Right hindlimb (tissue), 1 donor: ENCODE measurements around the gene STARD7.
"Not testable (repeated sequence)": the region's sequence is repeated elsewhere in the genome, so short reads cannot be mapped to it uniquely, and the experiment has no call there.

ENCODE experiments used
- DNase-seq: peaks from one replicate; pipeline ENCODE4 v3.0.0-alpha.2; 2018

Gene STARD7

DNA sequence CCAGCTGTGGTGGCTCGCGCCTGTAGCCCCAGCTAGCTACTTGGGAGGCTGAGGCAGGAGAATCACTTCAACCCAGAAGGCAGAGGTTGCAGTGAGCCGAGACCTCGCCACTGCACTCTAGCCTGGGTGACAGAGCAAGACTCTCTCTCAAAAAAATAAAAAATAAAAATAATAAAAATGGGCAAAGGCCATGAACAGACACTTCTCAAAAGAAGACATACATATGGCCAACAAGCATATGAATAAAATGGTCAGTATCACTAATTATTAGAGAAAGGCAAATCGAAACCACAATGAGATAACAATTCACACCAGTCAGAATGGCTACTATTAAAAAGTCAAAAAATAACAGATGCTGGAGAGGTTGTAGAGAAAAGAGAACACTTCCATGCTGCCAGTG lies 48.3 kb downstream of the STARD7 start:
- DNase-seq, result not testable (repeated sequence)

DNA sequence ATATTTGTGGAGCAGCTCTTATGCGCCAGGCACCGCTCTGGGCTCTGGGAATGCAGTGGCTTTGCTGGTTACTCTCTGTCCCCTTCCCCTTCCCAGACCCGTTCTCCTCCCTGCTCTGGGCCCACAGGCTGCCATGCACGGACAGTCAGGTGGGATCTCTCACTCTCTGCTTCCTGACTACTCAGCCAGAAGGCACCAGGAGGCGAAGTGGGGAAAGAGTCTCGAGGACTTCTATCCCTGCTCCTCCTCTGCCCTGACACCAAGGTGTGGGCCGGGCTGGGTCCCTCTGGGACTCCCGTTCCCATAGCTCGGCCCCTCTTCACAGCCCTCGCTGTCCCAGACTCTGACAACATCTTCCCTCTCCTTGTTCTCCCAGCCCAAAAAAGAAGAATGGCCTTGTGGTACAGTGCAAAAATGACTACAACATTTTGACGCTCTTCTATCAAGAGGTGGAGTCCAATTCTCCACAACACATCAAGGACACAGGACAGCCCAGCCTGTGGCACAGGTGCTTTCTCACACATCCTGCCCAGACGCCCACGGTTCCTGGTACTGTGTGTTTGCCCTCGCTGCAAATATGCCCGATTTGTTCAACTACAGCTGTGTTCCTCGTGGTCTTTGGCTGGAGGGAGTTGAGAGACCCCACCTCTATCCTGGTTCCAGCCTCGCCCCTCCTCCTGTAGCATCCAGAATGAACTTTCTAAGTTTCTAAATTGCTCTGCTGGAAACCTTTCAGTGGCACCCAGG lies 49.4 kb downstream of the STARD7 start:
- no peak for DNase-seq

DNA sequence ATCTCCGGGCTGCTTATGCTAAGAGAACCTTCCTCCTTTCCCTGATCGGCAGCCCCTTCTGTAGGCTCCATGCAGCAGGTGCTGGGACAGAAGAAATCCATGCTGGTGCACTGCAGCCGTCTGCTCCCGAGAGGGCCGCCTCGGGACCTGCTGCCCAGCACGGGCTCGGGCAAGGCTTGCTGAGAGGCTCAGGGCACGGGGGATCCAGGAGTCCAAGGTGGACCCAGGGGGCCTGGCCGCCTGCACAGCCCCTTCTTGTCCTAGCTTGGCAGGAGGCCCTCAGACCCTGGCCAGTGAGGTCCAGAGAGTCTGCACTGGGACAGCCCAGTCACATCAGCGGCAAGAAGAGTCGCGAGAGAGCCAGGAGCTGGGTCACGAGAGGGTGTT lies 50.1 kb downstream of the STARD7 start:
- DNase-seq, result no peak

DNA sequence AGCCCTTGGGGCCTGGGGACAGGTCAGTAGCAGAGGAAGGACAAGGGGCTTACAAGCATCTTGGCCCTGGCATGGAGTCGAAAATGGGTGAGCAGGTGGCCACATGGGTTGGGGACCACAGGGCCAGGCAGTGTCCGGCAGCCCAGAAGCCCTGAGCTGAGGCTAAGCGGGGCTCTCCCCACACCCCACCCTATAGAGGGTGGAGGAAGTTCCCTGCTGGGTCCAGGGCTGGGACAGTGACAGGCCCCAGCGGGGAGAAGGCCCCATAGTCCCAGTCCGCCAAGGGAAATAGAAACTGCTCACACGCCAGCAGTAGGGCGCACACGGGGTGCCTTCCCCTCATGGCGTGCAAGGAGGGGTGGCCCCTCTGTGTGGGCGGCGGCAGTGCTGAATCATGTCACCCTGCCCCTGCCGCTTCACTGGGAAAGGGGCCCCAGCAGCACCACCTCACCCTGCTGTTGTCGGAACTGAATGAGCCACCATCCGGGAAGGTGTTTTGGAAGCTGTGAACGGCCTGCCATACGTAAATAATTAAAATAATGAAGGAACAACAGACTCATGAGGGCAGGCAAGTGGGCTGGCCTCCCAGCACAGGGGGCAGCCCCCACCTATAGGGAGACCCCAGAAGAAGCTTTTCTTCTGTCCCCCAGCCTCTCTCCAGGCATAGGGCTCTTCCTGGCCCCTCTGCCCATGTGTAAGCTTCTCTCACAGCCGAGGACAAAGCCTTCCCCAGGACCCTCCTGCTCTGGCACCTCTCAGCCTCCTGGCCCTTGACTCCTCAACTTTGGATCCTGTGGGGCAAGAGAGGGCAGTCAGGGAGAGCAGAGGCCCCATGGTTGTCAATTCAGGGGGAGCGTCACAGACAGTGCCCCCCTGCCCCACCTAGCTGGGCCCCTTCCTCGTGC lies 50.7 kb downstream of the STARD7 start:
- no peak for DNase-seq

DNA sequence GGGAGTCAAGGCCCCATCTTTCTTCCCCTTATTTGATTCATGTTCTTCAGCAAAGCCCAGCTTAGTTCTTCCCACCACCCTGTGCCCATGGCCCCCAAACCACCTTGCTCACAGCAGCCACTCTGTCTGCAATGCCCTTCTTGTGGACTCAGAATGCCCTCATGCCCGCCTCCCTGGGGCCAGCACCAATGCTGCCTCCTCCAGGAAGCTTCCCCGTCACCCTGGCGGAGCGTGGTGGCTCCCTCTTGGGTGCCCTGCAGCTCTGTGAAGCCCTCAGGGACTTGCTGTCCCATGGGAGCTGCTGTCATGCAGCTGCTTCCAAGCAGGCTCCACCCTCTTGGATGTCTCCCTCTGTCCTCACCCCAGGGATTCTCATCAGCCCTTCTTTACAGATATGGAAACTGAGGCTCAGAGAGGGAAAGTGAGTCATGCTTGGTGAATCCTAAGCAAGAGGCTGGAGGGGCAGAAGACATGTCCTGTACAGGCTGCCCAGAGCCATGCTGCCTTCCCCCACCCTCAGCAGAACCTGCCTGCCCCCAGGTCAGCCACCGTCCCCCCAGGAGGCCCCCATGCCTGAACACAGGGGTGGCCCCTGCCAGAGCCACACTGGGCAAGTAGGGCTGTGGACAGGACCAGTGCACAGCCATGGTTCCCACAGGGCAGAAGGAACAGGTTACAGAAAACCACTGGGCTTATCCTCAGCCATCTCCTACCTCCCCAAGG lies 51.5 kb downstream of the STARD7 start:
- DNase-seq, result no peak

DNA sequence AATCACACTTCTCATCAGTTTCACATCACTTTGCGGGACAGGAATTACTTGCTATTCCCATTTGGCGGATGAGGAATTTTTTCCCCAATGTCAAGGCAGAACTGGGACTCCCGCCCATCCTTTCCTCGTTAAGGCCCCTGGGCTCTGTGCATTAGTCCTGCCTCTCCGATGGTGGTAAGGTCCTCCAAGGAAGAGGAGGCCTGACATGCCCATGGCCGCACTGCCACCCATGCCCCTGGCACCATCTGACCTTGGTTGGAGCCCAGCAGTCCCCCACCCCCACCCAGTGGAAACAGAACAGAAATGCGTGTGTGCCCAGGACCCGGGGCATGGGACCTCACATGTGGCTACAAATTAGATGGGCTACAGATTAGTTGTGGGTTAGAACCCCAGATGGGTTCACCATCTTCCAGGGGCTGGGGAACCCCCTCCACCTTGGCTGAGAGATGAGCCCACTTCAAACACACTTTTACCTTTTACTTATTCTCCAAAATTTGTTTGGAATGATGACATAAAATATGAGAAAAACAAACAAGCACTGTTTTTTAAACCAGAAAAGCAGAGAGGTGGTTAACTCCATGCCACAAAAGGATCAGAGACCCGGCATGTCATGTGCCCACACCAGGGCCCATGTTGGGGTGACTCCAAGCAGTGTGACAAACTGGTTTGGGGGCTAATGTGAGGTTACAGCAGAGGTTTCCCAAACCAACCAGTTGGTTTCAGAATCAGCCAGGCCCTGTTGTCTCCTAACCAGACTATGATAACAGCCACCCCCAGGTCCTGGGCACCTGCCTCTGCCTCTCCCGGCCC lies 52.4 kb downstream of the STARD7 start:
- DNase-seq, result no peak

DNA sequence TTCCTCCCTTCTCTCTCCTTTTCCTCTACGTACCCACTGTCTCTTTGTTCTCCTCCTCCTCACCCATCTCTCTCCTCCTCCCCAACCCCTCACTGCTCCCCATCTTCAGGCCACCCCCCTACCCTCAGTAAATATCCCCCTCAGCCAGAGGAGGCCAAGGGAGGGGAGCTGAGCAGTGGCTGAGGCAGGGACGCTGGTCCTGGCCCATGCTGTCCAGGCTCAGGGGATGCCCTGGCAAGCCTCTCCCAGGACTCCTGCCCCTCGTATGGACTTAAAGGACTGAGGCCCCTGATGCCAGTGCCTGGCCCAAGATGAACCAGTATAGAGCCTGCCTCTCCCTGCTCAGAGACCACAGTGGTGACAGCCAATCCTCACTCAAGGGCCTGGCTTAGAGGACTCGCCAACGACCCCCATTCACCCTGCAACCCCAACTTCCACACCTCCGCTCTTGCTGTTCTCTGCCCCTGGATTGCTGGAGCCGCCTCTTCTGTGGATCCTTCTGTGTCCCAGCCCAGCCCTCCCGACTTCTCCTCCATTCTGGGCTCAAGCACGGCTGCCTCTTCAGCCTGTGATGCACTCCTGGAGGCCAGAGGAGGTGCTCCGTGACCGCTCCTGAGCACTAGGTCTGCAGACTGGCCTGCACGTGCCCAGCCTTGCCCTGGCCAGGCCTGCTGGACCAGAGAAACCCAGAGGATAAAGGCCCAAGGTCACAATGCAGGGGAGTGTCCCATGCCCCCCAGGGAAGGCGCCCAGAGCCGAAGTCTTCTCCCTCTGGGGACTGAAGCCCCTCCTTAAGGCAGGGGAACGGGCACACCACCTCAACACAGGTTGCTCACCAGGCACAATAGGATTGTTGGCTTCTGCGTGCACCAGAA lies 53.9 kb downstream of the STARD7 start:
- no peak for DNase-seq

DNA sequence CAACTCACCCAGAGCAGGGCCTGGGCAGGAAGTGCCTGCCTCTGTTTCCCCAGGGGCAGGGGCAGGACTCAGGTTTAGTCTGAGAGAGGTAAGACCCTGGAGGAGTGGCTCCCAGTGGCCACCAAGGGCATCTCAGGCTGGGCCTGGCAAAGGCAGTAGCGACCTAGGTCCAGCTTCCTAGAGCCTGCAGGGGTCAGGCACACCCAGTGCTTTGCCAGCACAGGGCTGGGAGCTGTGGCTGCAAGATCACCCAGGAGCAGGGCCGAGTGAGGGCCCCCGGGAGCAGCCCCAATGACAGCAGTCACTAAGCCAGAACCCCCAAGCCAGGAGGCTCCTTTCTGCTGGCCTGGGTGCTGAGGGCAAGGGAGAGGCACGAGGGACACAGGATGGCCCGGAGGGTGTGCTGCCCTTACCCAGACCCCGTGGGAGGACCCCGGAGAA lies 54.6 kb downstream of the STARD7 start:
- DNase-seq, result no peak

DNA sequence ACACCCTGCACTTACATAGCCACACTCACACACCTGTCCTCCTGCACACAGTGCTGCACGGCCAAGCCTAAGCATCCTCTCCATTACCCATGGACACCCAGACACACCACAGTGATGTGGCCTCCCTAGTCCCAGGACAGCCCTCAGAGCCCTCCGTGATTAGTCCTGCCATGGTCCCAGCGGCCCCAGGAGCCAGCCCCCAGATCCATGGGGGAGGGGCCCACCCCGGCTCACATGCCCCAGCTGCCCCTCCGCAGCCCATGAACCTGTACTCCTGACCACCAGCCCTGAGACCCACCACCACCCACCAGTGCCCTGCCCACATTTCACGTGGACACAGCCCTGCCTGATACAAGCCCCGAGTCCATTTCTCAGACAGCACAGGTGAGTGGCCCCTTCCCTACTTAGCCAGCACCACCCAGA lies 55.3 kb downstream of the STARD7 start:
- DNase-seq, result no peak

DNA sequence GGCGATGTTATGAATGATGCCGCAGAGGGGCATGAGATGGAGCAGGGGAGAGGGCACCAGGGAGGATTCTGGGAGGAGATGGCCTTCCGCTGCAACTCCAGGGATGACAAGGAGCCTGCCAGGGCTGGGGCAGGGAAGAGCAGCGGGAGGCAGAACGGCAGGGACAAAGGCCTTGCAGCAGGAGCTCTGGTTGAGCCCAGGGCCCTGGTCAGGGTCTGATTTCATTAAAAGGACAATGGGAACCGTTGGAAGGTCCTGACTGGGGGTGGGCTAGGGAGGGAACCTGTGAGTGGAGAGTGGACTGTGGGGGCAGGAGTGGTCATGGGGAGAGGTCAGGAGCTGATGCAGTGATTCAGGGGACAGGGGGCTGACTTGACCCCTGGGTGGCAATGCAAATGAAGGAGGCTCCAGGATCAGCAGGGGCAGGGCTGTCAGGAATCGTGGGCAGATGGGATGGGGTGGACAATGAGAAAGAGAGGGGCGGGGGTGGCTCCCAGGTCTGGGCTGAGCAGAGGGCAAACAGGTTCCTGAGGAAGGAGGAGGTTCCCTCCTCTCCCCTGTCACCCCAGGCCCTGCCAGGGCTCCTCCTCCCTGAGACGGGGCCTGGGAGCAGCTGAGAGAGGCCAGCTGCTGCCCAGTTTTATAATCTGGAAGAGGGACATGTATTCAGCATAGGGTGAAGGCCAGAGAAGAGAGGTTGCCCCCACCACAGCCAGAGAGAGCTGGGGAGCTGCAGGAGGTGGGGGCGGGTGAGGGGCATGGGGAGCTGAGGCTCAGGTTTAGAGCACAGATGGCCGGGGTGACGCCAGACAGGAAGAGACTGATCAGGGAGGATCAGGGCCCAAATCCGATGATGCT lies 56.1 kb downstream of the STARD7 start:
- no peak for DNase-seq

DNA sequence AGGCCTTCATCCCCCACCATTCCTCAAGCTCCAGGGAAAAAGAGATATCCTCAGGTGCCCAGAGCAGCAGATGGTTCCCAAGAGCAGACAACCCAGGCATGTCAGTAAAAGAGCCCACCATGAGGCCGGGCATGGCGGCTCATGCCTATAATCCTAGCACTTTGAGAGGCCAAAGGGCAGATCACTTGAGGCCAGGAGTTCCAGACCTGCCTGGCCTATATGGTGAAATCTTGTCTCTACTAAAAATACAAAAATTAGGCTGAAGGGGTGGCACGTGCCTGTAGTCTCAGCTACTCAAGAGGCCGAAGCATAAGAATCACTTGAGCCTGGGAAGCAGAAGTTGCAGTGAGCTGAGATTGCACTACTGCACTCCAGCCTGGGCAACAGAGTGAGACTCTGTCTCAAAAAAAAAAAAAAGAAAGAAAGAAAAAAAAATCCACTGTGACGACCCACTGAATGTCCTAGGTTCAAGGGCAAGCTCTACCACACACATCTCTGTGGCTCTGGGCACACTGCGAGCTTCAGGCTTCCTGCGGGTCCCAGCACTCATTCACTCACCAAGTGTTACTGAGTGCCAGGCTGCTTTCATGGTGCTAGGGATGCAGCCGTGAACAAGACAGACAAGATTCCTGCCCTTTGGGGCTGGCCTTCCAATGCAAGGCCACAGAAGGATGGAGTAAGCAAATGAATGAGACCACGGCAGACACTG lies 56.9 kb downstream of the STARD7 start:
- DNase-seq, result no peak

DNA sequence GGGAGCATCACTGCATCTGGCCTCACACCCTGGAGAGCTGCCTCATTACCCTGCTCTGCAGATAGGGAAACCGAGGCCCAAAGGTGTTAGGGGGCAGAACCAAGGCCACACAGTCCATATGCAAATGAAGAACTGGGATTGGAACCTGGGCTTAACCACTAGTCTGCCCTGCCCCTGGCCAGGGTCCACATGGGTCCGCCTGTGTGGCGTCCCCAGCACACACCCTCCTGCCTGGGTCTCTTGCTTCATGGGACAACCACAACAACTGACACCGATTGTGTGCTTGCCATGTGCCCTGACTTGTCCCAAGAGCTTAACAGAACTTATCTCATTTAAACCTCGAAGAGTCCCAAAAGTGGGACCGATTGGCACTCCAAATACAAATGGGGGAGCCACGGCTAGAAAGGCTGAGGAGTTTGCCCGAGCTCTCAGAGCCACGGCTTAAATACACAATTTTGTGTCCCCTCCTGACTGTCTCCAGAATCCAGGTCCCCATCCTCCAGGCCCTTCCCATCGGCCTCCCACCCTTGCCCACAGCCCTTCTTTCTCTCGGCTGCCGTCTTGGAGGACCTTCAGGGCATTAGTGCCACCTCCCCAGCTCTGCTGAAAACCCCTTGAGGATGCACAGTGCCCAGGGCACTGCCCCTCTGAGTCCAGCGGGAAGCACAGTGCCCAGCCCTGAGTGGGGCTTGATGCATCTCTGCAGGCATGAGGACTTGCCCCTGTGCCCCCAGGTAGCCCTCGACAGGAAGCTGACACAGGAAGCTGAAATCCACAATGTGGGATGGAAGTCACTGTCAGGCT lies 57.6 kb downstream of the STARD7 start:
- DNase-seq, result no peak

DNA sequence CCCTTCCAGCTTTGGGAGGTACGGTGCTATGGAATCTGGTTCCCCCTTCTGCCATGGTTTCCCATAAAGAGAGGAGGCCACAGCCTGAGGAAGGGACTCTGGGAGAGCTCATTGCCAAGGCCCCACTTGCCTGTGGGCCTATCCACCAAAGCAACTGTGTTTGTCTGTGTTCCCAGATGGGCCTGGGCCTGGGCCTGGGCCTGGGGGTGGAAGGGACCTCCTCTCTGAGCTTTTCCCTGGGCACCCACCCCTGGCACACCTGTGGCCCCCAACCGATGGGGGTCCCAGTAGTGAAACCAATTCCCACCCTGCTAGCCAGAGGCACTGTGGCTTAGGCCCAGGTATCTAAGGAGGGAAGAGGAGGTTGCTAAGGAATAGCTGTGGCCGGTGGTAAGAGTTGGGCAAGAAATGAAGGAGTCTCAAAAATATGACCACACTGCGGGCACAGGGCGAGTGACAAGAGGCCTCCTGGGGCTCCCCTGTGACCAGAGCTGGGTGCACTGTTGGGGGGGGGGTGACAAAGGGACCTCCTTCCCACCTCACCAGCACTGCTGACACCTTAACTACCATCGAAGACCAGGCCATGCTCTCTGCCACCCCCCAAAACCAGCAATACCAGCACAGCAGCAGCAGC lies 58.5 kb downstream of the STARD7 start:
- no peak for DNase-seq

DNA sequence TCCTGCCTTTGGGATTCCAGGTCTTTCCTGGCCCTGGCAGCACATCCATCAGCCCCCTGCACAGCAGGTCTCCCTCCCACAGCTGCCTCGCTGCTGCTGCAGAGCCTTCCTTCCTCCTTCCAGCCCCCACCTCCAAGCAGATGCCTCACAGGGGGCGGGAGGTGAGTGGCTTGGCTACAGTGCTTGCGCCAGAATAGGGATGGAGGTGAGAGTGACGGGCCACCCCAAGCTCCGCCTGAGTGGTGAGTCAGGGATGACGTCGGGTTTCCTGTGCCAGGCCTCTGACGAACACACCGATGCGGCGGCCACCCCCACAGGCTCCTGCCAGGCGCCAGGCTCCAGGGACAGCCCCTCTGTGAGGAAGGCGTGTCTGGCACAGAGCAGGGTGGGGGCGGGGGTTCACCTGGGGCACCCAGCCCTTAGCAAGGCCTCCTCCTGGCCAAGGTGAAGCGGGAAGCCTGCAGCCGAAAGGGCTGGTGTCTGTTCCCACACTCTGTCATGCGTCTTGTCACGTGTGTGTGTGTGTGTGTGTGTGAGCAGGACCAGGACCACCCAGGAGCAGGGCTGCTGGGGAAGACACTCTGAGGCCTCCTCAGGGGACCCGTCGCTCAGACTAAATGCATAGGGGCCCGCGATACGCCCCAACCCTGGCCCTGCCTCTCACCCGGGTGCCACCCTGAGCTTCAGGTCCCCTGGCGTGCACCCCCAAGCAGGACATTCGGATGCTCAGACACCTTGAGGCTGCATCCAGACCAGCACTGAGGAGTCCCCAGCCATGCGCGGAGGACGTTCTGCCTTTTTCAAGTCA lies 60.0 kb downstream of the STARD7 start:
- peak; percentile 81 for DNase-seq

DNA sequence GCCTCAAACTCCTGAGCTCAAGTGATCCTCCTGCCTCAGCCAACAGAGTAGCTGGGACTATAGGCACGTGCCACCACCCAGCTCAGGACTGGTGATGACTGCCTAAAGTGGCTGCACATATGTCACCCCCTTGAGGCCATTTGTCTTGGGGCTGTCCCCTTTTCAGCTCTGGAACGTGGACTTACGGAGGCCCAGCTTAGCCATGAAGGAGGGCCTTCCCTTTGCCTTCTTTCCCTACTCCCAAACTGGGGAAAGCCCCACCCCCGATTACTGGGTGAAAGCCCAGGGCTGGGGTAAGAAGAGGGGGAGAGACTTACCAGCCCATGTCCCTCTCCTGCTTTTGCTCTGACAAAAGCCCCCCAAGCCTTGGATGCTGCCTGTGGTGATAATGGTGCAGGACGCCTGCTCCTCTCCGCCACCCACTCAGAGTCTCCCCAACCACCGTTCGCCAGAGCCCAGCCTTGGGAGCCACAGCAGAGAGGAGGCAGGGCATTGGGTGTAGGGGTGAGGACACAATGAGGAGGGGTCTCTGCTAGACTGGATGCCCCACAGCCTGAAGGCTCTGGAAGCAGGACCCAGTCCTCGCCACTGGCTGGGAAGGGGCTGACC lies 60.9 kb downstream of the STARD7 start:
- DNase-seq, result no peak

DNA sequence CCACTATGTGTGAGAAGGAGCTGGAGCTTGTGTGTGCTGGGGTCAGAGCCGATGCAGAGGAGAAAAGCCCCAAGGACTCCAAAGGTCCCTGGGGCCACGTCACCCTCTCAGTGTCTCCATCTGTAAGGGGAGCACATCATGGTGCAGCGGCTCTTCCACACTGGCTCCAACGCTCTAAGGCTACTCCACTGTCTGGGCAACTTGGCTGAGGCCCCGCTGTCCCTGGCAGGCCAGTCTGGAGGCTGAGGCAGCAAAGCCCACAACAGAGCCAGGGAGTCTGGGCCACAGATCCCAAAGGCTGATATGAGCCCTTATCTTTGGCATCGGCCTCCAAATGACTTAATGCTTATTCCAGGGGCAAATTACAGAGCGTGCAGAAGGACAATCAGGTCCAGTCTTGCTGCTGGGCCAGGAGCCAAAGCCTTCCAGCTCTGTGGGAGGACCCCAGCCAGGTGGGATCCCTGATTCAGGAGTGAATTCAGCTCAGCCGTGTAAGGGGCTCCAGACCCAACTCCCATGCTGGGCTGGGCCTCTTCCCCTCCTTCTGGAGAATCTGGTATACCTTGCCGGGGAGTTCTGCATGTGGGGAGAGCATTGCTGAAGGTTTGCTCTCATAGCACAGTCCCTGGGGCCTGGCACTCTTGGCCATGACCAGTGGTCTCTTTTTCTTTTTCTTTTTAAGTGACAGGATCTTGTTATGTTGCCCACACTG lies 61.6 kb downstream of the STARD7 start:
- DNase-seq, result no peak
